Measurements from ENCODE around the gene MYH2.

GRCh38 chr17:10526517-10526916, 22.9 kb downstream of the MYH2 start:
- TF ChIP-seq POLR2AphosphoS5 (IDR thresholded peaks at IDR 0.05; ENCODE audit: insufficient read depth in 1 of 2, low read depth in 1 of 2), result no peak
- no peak for TF ChIP-seq CTCF (IDR thresholded peaks at IDR 0.05)

All from vagina (tissue), 2 donors.